ENCODE data around the gene CFAP70.
"Not testable (repeated sequence)": the region's sequence is repeated elsewhere in the genome, so short reads cannot be mapped to it uniquely, and the experiment has no call there.

CFAP70 gene

DNA sequence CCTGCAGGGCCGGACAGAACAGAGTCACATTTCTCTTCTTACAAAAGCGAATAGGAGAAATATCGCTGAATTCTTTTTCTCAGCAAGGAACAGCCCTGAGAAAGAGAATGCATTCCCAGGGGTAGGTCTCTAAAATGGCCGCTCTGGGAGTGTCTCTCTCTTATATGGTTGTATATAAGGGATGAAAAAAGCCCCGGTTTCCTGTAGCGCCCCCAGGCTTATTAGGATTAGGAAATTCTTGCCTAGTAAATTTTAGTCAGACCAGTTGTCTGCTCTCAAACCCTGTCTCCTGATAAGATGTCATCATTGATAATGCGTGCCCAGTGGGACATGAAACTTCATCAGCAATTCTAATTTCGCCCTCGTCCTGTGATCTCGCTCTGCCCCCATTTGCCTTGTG lies 100.1 kb downstream of the CFAP70 start:
- H3K4me3 ChIP-seq (ENCODE audit: low read depth, low read length) = not testable (repeated sequence)

DNA sequence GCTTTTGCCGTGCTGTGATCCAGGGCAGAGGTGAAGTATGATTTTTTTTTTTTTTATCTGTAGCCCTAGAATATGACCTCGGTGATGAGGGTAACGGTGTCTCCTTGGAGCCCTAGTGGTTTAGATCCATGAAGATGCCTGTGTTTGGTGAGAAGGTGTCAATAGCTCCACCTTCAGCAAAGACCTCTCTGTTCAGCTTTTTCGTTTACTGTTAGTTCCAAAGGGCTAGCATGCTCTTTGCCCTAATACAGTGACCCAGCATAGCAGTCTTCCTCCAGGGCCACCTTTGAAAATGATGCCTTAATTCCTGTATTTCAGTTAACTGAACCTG lies 105.5 kb downstream of the CFAP70 start:
- peak overlapping the region; percentile 99 for H3K4me3 ChIP-seq (ENCODE audit: low read depth, low read length)

DNA sequence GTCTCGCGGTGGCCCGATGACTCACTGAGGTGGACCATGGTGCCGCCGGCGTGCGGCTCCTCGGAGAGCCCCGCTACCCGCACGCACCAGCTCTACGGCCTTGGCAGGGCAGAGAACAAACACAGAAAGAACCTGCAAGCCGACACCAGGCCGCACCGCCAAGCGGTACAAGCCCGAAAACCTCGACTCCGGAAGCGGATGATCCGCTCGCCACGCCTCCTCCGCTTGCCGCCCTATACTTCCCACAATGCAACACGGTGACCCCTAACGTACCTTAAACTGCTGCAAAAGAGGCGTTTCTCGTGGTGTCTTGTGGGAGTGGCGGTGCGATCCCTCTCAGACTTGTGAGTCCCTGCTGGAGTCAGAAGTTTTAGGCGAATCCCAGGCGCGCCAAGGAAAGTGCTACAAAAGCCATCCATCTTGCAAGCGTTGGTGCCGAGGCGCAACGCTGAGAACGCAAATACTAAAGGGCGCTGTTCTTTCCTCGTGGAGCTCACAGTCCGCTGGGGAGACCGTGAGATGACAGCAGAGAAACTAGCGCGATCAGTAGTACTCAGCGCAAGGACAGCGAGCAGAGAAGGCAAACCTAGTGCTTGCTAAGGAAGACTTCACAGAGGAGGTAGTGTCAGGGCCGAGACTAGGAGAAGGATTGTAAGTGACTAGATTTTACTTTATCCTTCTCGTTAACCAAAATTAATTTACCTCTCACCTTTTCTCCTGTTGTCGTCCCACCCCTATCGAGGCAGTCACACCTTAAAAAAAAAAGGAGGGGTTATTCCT lies 106.0 kb downstream of the CFAP70 start, which contains the start of gene MRPS16:
Gene MRPS16 (minus strand): TSS at position 200 of the 780 bp plus-strand sequence. CDS start 162 bp downstream, at position 38.
- H3K4me3 ChIP-seq (ENCODE audit: low read depth, low read length) = peak within 1 kb of the TSS; percentile 99

DNA sequence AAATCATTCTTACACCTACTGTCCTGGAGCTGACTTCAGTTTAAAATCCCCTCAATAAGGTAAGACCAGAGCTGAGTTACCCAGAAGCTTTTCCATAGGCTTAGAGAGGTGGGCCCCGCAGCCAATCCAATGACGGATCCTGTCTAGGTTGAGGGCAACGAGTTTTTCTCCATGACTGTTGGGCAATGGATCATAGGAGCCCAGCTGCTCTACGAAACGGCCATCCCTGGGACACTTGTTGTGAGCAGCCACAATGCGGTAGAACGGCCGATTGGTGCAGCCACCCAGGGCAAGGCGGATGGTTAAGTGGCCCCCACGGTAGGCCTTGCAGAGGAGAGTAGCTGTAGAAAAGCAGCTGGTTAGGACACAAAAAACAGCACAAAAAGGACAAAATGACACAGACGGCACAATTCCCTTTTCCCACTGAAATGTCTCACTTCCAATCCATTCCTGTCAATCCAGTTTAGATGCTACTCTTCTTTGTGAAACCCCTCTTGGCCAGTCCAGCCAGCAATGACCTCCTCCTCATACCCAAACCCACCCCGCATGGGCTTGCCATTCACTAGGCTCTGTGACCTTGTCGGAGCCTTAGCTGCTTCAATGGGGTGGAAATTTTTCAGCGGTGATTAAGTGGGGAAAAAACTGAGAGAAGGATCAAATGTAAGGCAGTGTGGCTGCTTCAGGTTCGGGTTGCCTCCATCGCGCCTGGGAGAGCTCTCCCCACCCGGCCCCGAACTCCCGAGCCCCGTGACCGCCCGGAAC lies 106.8 kb downstream of the CFAP70 start:
- peak overlapping the region; percentile 99 for H3K4me3 ChIP-seq (ENCODE audit: low read depth, low read length)

DNA sequence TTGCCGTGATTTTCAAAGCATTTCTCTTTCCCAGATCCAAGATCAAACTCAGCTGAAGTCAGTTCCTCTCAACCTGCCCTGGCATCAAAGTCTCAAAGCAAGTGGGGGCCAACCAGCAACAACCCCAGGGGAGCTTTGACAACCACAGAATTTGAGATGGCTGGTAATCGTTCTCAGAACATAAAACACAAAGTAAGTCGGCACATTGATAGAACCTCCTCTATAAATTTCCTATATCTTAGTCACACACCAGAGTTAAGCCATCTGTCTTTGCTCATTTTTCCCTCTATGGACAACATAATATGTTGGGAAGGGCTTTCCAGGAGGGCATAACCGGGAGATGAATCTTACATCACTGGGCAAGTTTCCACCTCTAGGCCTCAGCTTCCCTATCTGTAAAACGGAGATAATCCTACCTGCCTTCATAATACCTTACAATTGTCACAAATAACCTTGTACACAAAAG lies 110.4 kb downstream of the CFAP70 start:
- H3K4me3 ChIP-seq (ENCODE audit: low read depth, low read length) = no peak overlapping the region

DNA sequence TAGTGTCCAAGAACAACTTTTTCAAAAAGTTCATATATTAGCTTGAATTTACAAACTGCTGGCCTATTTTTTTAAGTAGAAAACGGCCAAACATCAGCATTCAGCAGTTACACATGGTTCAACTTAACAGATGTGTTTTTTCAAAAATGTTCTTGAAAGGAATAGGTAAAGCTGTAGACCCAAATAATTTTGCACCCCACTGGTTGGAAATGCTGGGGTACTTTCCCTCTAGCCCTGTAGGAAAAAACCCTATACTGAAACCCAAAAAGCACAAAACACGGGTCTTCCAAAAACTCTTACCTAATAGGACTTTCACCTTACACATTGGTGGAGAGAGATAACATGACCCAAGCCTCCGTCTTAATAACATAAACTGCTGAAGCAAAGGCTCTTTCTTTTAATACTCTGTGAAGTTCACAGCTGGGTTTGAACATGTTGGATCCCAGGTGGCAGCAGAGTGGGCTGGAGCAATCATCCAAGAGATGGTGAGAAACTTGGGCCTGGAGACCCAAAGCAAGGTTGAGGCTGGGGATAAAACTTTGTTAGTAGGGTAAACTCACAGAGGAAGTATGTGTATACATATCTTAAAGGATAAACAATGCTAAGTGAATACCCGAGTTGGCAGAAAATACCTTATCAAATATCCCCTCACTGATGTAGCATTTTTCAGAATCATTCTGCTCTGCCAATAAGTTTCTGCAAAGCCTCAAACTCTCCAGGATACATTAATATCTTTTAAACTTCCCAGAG lies 111.0 kb downstream of the CFAP70 start:
- H3K4me3 ChIP-seq (ENCODE audit: low read depth, low read length) = peak overlapping the region; percentile 91

DNA sequence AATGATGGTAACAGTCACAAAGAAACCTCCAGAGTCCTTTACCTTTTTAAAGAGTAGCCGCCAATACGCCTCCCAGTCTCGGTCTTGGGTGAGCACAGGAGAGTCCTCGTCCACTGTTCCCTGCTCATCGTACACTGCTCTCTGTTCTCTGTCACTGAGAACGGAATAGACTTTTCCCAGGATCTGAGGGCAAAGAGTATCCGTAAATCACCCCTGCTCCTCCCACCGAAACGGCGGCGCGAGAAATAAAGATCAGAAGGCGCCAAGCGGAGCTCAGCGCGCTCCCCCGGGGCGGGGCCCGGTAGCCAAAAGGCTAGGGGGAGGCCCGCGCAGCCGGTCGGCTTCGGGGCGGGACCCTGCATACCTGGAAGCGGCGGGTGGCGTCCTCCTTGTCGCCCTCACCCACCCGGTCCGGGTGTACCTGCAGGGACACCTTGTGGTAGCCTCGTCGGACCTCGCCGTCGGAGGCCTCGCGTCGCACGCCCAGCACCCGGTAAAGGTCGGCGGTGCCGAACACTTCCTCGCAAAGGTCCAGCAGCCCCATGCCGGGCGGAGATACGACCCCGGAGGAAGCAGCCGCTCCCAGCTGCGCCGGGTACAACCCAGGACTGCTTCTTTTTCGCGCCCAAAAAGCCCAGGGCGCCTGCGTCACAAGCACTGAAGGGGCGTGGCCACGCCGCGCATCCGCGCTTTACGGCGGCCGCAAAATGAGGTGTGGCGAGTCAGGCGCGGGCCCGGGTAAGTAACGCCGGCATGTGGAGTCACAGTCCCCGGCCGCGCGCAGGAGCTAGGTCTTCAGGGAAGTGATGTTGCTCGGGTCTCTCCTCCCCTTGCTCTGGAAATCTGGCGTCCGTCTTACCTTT lies 111.8 kb downstream of the CFAP70 start, which contains the start of gene DNAJC9:
Gene DNAJC9 (minus strand): TSS at position 610 of the 863 bp plus-strand sequence. CDS start 66 bp downstream, at position 544.
- H3K4me3 ChIP-seq (ENCODE audit: low read depth, low read length) = peak within 1 kb of the TSS; percentile 91

DNA sequence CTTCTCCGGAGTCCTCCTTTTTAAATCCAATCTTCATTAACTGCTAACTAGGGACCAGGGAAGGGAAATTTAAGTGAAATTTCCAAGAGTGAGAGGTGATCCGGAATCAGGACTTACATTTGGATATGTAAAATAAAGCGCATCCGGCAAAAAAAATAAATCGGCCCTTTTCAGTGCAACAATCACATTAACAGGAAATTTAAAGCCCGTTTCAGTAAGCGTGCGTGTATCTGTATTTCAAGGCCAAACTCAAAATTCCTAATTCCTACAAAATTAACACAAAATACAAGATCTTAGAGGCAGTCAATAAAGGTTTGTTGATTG lies 112.4 kb downstream of the CFAP70 start:
- peak overlapping the region; percentile 91 for H3K4me3 ChIP-seq (ENCODE audit: low read depth, low read length)

DNA sequence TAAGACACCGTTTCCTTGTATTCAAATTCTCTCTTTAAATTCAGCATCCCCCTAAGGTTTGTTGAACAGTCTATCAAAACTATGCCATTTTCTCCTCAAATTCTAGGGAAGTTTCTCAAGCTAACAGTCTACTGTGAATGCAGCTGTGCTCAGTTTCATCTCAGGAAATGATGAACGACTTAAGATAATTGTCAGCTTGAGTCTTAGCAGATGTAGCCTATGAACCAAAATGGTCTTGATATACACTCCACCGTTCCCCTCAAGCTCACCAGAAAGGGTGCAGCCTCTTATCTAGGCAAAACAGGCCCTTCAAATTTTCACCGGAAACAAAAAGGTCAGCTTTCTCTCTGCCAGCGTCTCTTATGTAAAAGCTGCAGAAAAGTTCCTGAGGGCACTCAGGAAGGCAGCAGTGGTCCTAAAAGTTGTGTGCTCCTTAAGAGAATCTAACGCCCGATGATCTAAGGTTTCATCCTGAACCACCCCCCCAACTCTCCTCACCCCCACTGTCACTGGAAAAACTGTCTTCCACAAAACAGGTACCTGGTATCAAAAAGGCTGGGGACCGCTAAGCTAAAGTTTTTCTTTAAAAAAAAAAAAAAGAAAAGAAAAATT lies 113.7 kb downstream of the CFAP70 start:
- H3K4me3 ChIP-seq (ENCODE audit: low read depth, low read length) = no peak overlapping the region

DNA sequence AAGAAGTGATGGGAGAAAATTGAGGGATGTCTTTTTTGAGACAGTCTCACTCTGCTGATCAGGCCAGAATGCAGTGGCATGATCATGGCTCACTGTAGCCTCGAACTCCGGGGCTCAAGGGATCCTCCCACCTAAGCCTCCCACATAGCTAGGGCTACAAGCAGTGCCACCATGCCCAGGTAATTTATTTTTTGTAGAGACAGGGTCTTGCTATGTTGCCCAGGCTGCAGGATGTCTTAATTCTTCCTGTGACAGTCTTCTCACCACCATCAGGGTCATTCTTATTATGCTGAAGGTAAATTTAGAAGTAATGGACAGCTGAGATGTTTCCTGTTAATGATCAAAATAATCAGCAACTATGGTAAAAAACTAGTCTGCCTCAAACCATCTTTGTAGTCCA lies 118.8 kb downstream of the CFAP70 start:
- H3K4me3 ChIP-seq (ENCODE audit: low read depth, low read length) = no peak overlapping the region

DNA sequence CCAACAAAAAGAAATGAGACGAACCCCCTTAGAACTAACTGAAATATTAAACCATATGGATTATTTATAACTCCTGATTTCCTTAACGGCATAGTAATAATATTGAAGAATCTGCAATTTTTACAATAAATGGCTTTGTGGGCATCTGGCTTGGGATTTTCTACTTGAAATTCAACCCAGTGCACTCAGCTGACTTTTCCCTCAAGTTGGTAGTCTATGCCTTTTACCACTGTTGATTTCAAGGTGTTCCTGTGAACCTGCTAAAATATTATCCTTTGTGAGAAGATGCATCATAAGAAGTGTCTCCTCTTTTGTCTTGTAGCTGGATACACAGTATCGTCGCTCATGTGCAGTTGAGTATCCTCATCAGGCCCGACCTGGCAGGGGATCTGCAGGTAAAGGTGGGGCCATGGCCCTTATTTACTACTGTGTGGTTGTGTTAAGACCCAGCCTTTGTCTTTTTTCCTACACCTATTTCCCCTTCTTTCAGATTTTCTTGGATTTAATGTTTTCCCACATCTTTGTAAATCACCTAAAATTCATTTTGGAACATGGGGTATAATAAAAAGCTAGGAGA lies 119.6 kb downstream of the CFAP70 start:
- no peak overlapping the region for H3K4me3 ChIP-seq (ENCODE audit: low read depth, low read length)

DNA sequence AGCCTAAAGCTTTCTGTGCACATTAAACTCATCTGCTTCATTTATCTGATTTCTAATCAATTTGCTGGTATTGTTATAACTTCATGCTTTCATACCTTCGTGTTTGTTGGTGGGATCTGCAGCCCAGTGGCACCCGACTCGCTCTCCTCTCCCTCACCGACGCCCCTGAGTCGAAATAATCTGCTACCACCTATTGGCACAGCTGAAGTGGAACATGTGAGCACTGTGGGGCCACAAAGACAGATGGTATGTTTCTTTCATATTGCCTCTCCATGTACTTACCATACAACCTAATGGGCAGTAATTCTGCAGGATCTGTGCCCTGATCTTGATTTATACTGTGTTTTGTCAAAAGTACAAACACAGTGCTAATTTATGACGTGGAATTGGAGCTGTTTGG lies 124.0 kb downstream of the CFAP70 start:
- H3K4me3 ChIP-seq (ENCODE audit: low read depth, low read length) = no peak overlapping the region

DNA sequence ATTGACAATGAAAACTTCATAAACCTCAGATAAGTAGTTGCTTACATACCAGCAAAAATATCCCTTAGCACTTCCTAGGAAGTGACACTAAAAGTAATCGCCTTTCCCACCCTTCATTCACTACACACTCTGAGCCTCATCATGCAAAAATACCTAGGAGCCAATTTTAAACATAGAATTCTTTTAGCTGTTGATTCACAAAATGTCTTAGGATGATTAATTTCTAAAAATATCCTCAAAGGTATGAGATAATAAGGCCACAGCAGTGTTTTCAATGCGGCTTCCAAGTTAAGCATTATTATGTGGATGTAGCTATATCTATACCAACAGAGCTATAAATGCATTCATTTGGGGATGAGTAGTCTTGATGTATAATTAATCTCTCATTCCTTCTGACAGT lies 124.8 kb downstream of the CFAP70 start:
- no peak overlapping the region for H3K4me3 ChIP-seq (ENCODE audit: low read depth, low read length)

DNA sequence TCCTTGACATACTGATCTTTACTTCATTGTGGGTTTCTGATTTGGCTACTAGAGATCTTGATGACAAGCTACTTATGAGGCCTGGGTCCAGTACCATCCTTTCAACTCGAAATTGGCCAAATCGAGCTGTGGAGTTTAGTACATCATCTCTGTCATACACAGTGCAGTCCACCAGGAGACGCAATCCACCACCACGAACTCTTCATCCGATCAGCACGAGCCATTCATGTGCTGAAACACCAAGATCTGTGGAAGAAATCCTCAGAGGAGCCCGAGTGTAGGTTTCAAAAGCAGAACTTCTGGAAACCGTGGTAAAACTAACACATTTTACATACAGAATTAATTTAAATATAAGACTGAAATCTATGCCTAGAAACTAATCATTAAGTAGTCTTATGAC lies 125.8 kb downstream of the CFAP70 start:
- H3K4me3 ChIP-seq (ENCODE audit: low read depth, low read length) = no peak overlapping the region

DNA sequence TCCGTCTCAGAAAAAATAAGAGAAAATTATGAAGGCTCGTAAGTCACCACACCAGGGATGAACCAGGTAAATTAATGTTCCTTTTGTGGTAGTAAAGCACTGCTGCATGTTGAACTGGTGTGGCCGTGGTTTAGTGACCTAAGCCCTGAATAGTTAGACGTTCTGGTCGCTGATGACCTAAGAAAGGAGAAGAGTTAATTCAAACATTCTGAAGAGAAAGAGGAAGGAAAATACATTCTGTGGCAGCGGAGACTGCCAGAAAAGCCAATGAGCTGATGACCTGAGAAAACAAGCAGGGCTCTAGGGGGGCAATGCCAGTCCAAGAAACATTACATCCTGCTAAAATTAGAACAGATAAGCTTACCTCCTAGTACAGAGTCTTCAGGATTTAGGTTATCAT lies 129.1 kb downstream of the CFAP70 start:
- H3K4me3 ChIP-seq (ENCODE audit: low read depth, low read length) = no peak overlapping the region

DNA sequence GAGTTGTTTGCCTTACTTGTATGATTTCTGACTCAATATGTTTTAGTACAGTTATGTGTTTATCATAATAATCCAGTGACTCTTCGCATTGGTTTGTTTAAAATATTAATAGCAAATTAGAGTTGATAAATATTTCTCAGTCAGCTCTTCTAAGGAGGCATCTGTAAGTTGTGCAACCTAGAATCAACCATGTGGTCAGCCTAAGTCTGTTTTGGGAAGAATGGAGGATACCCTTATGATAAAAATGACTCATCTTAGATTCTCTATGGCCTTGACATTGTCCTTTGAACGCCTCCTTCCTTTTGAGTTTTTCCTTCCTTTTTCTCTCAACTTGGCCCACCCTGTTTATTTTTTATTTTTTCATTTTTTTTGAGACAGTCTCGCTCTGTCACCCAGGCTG lies 130.4 kb downstream of the CFAP70 start:
- no peak overlapping the region for H3K4me3 ChIP-seq (ENCODE audit: low read depth, low read length)

DNA sequence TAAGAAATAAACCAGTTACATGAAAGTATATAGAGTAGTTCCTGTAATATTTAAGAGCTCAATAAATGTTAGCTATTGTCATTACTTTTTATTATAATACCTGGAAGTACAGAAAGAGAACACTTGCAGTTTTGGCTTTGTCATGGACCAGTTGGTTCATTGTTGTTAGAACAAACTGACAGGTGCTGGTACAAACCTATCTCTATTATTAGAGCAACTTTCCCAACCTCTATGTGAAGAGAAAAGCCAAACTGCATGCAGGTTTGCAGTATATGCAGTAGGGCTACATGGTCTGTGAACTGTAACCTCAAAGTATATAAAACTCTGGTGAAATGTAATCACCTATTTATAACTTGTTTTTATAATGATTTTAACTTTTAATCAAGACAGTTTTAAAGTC lies 132.0 kb downstream of the CFAP70 start:
- no peak overlapping the region for H3K4me3 ChIP-seq (ENCODE audit: low read depth, low read length)

DNA sequence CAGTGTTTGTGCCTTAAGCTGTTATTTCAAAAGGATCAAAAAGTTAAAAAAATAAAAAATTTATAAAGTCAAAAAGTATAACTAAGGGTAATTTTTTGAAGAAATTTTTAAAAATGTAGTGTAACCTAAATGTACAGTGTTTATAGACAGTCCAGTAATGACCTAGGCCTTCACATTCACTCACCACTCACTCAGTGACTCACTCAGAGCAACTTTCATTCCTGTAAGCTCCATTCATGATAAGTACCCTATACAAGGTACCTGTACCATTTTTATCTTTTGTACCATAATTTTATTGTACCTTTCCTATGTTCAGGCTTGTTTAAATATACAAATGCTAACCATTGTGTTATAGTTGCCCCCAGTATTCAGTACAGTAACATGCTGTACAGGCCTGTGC lies 133.1 kb downstream of the CFAP70 start:
- H3K4me3 ChIP-seq (ENCODE audit: low read depth, low read length) = no peak overlapping the region

DNA sequence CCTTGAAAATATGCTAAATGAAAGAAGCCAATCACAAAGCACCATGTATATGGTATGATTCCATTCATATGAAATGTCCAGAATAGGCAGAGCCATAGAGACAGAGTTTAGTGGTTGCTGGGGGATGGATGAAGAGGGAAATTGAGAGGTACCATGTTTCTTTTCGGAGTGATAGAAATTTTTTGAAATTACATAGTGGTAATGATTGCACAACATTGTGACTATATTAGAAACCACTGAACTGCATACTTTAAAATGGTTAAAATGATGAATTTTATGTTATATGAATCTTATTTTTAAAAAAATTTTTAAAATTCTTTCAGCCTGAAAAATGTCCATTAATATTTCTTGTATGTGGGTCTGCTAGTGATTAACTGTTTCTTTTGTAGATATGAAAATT lies 137.7 kb downstream of the CFAP70 start:
- no peak overlapping the region for H3K4me3 ChIP-seq (ENCODE audit: low read depth, low read length)

DNA sequence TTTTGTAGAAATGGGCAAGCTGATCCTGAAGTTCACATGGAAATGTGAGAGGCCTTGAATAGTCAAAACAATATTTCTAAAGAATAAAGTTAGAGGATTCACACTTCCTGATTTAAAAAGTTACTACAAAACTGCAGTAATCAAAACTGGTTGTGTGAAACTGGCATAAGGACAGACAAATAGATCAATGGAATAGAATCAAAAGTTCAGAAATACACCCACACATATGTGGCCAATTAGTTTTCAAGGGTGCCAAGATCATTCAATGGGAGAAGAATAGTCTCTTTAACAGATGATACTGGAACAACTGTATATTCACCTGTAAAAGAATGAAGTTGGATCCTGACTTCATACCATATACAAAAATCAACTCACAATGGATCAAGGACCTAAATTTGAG lies 139.3 kb downstream of the CFAP70 start:
- H3K4me3 ChIP-seq (ENCODE audit: low read depth, low read length) = no peak overlapping the region
